ENCODE measurements around the gene TTF1. TPM values are rescaled to one million over a fixed set of nuclear protein-coding genes. Genes with fewer than 3 reads are reported as not detected.

Gene TTF1
- total and polyA plus RNA-seq, 9 donors = 10.1 to 15.3 (median 12.1) TPM

DNA sequence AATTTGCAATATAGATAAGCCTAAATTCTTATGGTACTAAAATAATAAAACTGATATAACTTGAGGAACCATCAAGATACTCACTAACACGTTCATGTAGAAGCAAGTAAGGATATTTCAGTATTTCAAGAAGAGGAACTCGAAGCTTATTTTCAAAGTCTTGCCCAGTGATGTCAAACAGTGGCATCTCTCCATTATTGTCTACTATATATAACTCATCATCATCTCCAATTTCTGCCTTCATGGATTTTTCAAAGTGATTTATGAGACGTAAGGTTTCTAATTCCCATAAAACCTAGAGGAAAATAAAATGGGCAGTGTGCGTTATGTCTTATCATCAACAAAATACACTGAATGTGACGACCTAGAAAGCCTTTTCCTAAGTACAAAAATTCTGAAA is 60.5 kb downstream of the TTF1 start:
- Histone ChIP-seq H3K27me3 (no peaks in the 10 kb centered on the region), H3K9me3 (no peaks in the 10 kb centered on the region), H3K36me3 (peaks cover 2% of the 10 kb centered on the region), H3K4me3 (no peak overlapping the region), H3K4me1 (ENCODE audit: insufficient read depth) (no peaks in the 10 kb centered on the region), H3K27ac (no peak overlapping the region)
- TF ChIP-seq, protein P1, sequence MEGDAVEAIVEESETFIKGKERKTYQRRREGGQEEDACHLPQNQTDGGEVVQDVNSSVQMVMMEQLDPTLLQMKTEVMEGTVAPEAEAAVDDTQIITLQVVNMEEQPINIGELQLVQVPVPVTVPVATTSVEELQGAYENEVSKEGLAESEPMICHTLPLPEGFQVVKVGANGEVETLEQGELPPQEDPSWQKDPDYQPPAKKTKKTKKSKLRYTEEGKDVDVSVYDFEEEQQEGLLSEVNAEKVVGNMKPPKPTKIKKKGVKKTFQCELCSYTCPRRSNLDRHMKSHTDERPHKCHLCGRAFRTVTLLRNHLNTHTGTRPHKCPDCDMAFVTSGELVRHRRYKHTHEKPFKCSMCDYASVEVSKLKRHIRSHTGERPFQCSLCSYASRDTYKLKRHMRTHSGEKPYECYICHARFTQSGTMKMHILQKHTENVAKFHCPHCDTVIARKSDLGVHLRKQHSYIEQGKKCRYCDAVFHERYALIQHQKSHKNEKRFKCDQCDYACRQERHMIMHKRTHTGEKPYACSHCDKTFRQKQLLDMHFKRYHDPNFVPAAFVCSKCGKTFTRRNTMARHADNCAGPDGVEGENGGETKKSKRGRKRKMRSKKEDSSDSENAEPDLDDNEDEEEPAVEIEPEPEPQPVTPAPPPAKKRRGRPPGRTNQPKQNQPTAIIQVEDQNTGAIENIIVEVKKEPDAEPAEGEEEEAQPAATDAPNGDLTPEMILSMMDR (IDR thresholded peaks at IDR 0.05) = no peak
- TF ChIP-seq EP300 (IDR thresholded peaks at IDR 0.05) = no peak
- no peak for TF ChIP-seq POLR2A (IDR thresholded peaks at IDR 0.05)
- intact Hi-C loops (cut with DNase I) = no loop called here
- DNase-seq = no peak
- WGBS, 3 donors = 78 to 88% (median 86%) methylated on average over 5 of the region's 5 CpGs

DNA sequence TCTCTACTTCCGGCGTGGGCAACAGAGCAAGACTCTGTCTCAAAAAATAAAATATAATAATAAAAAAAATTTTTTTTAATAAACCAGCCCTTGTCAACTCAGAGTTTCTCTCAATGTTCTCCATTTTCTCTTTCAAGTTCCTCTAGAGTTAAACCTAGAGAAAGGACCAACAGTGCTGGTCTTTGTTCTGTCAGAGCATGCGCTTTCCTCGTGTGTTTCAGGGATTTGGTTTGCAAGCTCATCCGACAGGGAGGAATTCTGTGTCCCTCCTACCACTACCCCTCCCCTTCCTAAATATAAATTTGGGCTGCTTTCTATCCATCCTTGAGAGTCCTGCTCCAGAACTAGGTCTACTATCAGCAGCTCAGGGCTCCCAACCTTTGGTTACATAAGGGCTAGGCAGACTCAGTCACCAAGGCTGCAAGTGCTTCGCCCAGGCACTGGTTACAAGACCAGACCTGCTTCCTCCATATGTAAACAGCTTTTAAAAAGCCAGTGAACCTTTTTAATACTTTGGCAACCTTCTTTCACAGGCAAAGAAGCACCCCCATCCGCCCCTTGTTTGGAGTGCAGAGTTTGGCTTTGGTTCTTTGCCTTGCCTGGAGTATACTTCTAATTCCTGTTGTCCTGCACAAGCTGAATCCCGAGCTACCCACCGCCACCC is 65.3 kb downstream of the TTF1 start:
- intact Hi-C loops (cut with DNase I) = no loop called here
- Histone ChIP-seq H3K27ac (no peak overlapping the region), H3K36me3 (no peaks in the 10 kb centered on the region), H3K9me3 (no peaks in the 10 kb centered on the region), H3K27me3 (no peaks in the 10 kb centered on the region), H3K4me3 (no peak overlapping the region), H3K4me1 (ENCODE audit: insufficient read depth) (no peaks in the 10 kb centered on the region)
- DNase-seq = no peak
- TF ChIP-seq EP300 (IDR thresholded peaks at IDR 0.05) = no peak
- TF ChIP-seq POLR2A (IDR thresholded peaks at IDR 0.05) = no peak
- TF ChIP-seq, protein P1 (IDR thresholded peaks at IDR 0.05) = no peak
- WGBS, 3 donors = 93 to 98% (median 94%) methylated on average over 9 of the region's 9 CpGs

DNA sequence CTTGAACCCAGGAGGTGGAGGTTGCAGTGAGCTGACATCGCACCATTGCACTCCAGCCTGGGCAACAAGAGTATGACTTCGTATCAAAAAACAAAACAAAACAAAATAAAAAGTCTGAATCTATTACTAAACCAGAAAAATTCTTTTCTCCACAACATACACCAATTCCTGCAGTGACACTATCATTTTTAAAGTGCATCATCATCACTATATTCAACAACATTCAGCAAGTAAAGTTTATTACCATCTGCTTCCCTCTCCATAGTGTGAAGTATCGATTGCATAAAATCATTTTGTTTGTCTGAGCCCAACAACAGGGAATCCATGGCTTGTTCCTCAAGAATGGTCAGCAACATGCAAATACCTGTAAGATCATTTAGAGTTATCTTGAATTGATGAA is 72.3 kb downstream of the TTF1 start:
- no peak for DNase-seq
- TF ChIP-seq, protein P1 (IDR thresholded peaks at IDR 0.05) = no peak
- no peak for TF ChIP-seq EP300 (IDR thresholded peaks at IDR 0.05)
- TF ChIP-seq POLR2A (IDR thresholded peaks at IDR 0.05) = no peak
- H3K4me3 ChIP-seq = no peak overlapping the region
- WGBS, 3 donors = 94 to 98% (median 97%) methylated on average over 3 of the region's 3 CpGs
- no peaks in the 10 kb centered on the region for H3K36me3 ChIP-seq
- intact Hi-C loops (cut with DNase I) = no loop called here
- no peaks in the 10 kb centered on the region for H3K27me3 ChIP-seq
- no peak overlapping the region for H3K27ac ChIP-seq
- no peaks in the 10 kb centered on the region for H3K9me3 ChIP-seq
- no peaks in the 10 kb centered on the region for H3K4me1 ChIP-seq (ENCODE audit: insufficient read depth)

DNA sequence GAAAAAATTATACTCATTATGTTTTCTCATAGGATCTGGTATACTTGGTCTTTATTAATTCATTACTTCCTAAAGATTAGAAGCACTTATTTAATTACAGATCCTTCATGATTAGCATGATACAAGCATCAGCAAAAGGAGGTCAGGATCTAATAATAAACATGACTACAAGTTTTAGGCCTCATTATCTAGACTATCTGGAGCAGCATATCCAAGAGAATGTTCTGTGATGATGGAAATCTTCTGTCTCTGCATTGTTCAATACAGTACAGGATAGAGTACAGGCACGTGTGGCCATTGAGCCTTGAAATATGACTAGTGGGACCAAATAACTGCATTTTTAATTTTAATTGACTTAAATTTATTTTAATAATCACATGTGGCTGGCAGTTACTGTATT is 73.1 kb downstream of the TTF1 start:
- Histone ChIP-seq H3K27ac (no peak overlapping the region), H3K4me1 (ENCODE audit: insufficient read depth) (no peaks in the 10 kb centered on the region), H3K27me3 (no peaks in the 10 kb centered on the region), H3K9me3 (no peaks in the 10 kb centered on the region), H3K4me3 (no peak overlapping the region), H3K36me3 (no peaks in the 10 kb centered on the region)
- TF ChIP-seq EP300 (IDR thresholded peaks at IDR 0.05) = no peak
- TF ChIP-seq POLR2A (IDR thresholded peaks at IDR 0.05) = no peak
- TF ChIP-seq, protein P1 (IDR thresholded peaks at IDR 0.05) = no peak
- no peak for DNase-seq
- WGBS, 3 donors = 73 to 84% (median 76%) methylated on average over 1 of the region's 1 CpG
- intact Hi-C loops (cut with DNase I) = no loop called here

Measured in ovary (tissue), 9 donors.